ENCODE data around the gene NLGN3. TPM values are rescaled to one million over a fixed set of nuclear protein-coding genes. Genes with fewer than 3 reads are reported as not detected.
A peak's percentile ranks its signal among the peaks of the same experiment; 100 is the strongest.
"Not testable (repeated sequence)": the region's sequence is repeated elsewhere in the genome, so short reads cannot be mapped to it uniquely, and the experiment has no call there.

NLGN3 gene
- total and polyA plus RNA-seq, 2 donors (not counting 1 experiment from before 2014, with no cell fraction given), result 0.41 to 0.83 TPM

GRCh38 chrX:71175531-71175930 is 30.9 kb downstream of the NLGN3 start:
- Histone ChIP-seq H3K9me3 (ENCODE audit: control insufficient read depth, insufficient read depth, low read depth, low read length) (no peaks in the 10 kb centered on the region), H3K27me3 (ENCODE audit: control insufficient read depth, insufficient read depth, low read length) (no peaks in the 10 kb centered on the region), H4K20me1 (ENCODE audit: control insufficient read depth, extremely low read depth, insufficient read depth, low read length) (no peaks in the 10 kb centered on the region), H2AFZ (ENCODE audit: low read length) (no peak overlapping the region), H3K36me3 (ENCODE audit: control insufficient read depth, insufficient read depth, low read length) (no peaks in the 10 kb centered on the region), H3K4me1 (ENCODE audit: control insufficient read depth, extremely low read depth, insufficient read depth, low read length) (no peaks in the 10 kb centered on the region), H3K4me2 (ENCODE audit: extremely low read depth, insufficient read depth, low read length) (no peak overlapping the region), H3K27ac (ENCODE audit: insufficient read depth, low read length) (no peak overlapping the region), H3K79me2 (ENCODE audit: control insufficient read depth, insufficient read depth, low read length) (no peaks in the 10 kb centered on the region), H3K9ac (ENCODE audit: insufficient read depth, low read length) (no peak overlapping the region), H3K4me3 (replicated peaks in 1 of 4; ENCODE audit: control extremely low read depth in 1 of 4, insufficient read depth in 1 of 4, low read depth in 3 of 4, low read length in 4 of 4) (no peak overlapping the region)
- TF ChIP-seq EZH2 (IDR thresholded peaks at IDR 0.05; ENCODE audit: low read length, missing control alignments) (no peak), CTCF (conservative IDR thresholded peaks at IDR 0.05 in 1 of 2, IDR thresholded peaks at IDR 0.05 in 1 of 2; ENCODE audit: low read depth in 1 of 2, low read length in 2 of 2) (no peak)
- DNase-seq (ENCODE audit: low read depth in 2 of 2), result no peak

GRCh38 chrX:71177327-71177726 is 32.7 kb downstream of the NLGN3 start:
- Histone ChIP-seq H3K36me3 (ENCODE audit: control insufficient read depth, insufficient read depth, low read length) (no peaks in the 10 kb centered on the region), H3K4me3 (replicated peaks in 1 of 4; ENCODE audit: control extremely low read depth in 1 of 4, insufficient read depth in 1 of 4, low read depth in 3 of 4, low read length in 4 of 4) (no peak overlapping the region), H4K20me1 (ENCODE audit: control insufficient read depth, extremely low read depth, insufficient read depth, low read length) (no peaks in the 10 kb centered on the region), H2AFZ (ENCODE audit: low read length) (no peak overlapping the region), H3K27ac (ENCODE audit: insufficient read depth, low read length) (no peak overlapping the region), H3K9me3 (ENCODE audit: control insufficient read depth, insufficient read depth, low read depth, low read length) (no peaks in the 10 kb centered on the region), H3K4me1 (ENCODE audit: control insufficient read depth, extremely low read depth, insufficient read depth, low read length) (no peaks in the 10 kb centered on the region), H3K9ac (ENCODE audit: insufficient read depth, low read length) (no peak overlapping the region), H3K27me3 (ENCODE audit: control insufficient read depth, insufficient read depth, low read length) (no peaks in the 10 kb centered on the region), H3K4me2 (ENCODE audit: extremely low read depth, insufficient read depth, low read length) (no peak overlapping the region), H3K79me2 (ENCODE audit: control insufficient read depth, insufficient read depth, low read length) (no peaks in the 10 kb centered on the region)
- TF ChIP-seq CTCF (conservative IDR thresholded peaks at IDR 0.05 in 1 of 2, IDR thresholded peaks at IDR 0.05 in 1 of 2; ENCODE audit: low read depth in 1 of 2, low read length in 2 of 2) (no peak), EZH2 (IDR thresholded peaks at IDR 0.05; ENCODE audit: low read length, missing control alignments) (no peak)
- DNase-seq (ENCODE audit: low read depth in 2 of 2), result no peak

DNA sequence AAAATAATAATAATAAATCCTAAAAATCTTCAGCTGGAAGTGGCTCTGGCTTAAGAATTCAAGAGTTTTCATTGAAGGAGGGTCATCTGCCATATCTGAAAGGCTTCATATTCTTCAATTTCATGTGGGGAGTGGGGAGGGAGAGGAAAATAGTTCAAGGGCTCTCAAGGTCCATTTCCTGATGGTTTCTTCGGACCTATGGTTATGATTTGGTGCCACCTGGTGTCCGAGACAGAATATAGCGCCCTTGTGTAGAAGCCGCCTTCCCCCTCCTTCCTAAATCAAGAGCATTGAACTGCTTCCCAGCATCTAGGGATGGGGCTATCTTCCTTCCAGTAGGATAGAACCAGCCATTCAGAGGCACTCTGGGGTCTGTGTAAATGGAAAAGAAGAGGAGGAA is 34.3 kb downstream of the NLGN3 start:
- H3K27ac ChIP-seq (ENCODE audit: insufficient read depth, low read length), result no peak overlapping the region
- H3K4me3 ChIP-seq (replicated peaks in 1 of 4; ENCODE audit: control extremely low read depth in 1 of 4, insufficient read depth in 1 of 4, low read depth in 3 of 4, low read length in 4 of 4), result no peak overlapping the region
- H3K79me2 ChIP-seq (ENCODE audit: control insufficient read depth, insufficient read depth, low read length), result no peaks in the 10 kb centered on the region
- H3K9ac ChIP-seq (ENCODE audit: insufficient read depth, low read length), result no peak overlapping the region
- H3K36me3 ChIP-seq (ENCODE audit: control insufficient read depth, insufficient read depth, low read length), result no peaks in the 10 kb centered on the region
- TF ChIP-seq EZH2 (IDR thresholded peaks at IDR 0.05; ENCODE audit: low read length, missing control alignments) (no peak), CTCF (conservative IDR thresholded peaks at IDR 0.05 in 1 of 2, IDR thresholded peaks at IDR 0.05 in 1 of 2; ENCODE audit: low read depth in 1 of 2, low read length in 2 of 2) (peak; percentile 60 to 67)
- no peaks in the 10 kb centered on the region for H3K4me1 ChIP-seq (ENCODE audit: control insufficient read depth, extremely low read depth, insufficient read depth, low read length)
- H4K20me1 ChIP-seq (ENCODE audit: control insufficient read depth, extremely low read depth, insufficient read depth, low read length), result no peaks in the 10 kb centered on the region
- no peak overlapping the region for H3K4me2 ChIP-seq (ENCODE audit: extremely low read depth, insufficient read depth, low read length)
- no peaks in the 10 kb centered on the region for H3K9me3 ChIP-seq (ENCODE audit: control insufficient read depth, insufficient read depth, low read depth, low read length)
- H3K27me3 ChIP-seq (ENCODE audit: control insufficient read depth, insufficient read depth, low read length), result no peaks in the 10 kb centered on the region
- H2AFZ ChIP-seq (ENCODE audit: low read length), result no peak overlapping the region
- peak; percentile 52 to 74 for DNase-seq (ENCODE audit: low read depth in 2 of 2)

- not testable (repeated sequence) for H3K4me2 ChIP-seq (ENCODE audit: extremely low read depth, insufficient read depth, low read length); H2AFZ ChIP-seq (ENCODE audit: low read length); H4K20me1 ChIP-seq (ENCODE audit: control insufficient read depth, extremely low read depth, insufficient read depth, low read length); H3K27ac ChIP-seq (ENCODE audit: insufficient read depth, low read length); H3K79me2 ChIP-seq (ENCODE audit: control insufficient read depth, insufficient read depth, low read length); H3K4me3 ChIP-seq (replicated peaks in 1 of 4; ENCODE audit: control extremely low read depth in 1 of 4, insufficient read depth in 1 of 4, low read depth in 3 of 4, low read length in 4 of 4); H3K9ac ChIP-seq (ENCODE audit: insufficient read depth, low read length); H3K36me3 ChIP-seq (ENCODE audit: control insufficient read depth, insufficient read depth, low read length); H3K9me3 ChIP-seq (ENCODE audit: control insufficient read depth, insufficient read depth, low read depth, low read length); H3K4me1 ChIP-seq (ENCODE audit: control insufficient read depth, extremely low read depth, insufficient read depth, low read length); DNase-seq (ENCODE audit: low read depth in 2 of 2); H3K27me3 ChIP-seq (ENCODE audit: control insufficient read depth, insufficient read depth, low read length)
Measured at GRCh38 chrX:71180579-71181265, 36.1 kb downstream of the NLGN3 start.

All from fibroblast of lung (primary cell).